Stimulated activated CD4-positive, alpha-beta T cell treated with anti-CD3 and anti-CD28 coated beads, Interleukin-15, amount 100 ng/mL, for 1 hour (primary cell): ENCODE measurements around the gene TENM4.

Experiments used
- DNase-seq, 2 donors: peaks; one replicate each; pipeline ENCODE4 v3.0.0-alpha.2; 2020; ENCODE audit warnings: low read depth in 1 of 2, low spot score in 1 of 2

Gene TENM4

DNA sequence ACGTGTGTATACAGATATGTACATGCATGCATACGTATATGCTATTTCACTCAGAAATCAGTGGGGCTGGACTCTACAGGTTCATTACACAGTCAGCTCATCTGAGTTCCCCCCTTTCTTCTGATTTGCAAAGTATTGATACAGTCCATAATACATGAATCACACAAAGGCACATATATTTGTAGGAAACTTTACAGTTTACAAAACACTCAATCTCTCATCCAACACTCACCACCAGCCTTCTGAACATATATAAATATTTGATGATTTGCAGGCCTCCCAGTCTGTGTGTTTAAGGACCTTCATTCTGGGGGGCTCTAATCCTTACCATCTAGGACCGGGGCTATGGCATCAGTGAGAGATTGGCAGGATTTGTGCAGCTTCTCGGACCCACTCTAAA lies 293.8 kb downstream of the TENM4 start:
- no peak for DNase-seq

DNA sequence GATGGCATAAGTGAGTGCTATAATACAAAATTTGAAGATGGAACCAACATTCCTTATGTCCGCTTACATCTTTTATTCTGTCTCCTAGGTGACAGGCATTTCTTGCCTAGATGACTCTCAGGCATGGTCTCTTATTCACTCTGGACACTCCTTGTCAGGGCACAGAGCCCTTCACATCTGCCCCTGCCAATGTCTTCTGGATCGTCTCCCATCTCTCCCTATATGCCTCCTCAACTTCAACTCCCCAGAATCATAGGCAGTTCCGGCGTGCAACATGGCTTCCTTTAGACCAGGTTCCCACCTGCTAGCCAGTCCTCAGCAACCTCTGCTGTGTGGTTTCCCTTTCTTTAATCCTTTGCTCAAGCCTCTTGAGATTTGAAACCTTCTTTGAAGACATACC lies 300.9 kb downstream of the TENM4 start:
- no peak for DNase-seq

DNA sequence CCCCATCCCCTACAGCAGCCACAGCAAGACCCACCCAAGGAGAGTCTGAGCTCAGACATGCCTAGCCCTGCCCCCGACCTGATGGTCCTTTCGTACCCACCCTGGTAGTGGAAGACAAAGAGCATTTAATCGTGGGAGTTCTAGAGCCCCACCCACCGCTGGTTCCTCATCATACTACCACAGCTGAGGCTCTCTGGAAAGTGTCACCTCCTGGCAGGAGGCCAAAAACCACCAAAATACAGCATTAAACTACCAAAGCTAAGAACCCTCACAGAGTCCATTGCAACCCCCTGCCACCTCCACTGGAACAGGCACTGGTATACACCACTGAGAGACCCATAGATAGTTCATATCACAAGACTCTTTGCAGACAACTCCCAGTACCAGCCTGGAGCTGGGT lies 311.1 kb downstream of the TENM4 start:
- DNase-seq = no peak

DNA sequence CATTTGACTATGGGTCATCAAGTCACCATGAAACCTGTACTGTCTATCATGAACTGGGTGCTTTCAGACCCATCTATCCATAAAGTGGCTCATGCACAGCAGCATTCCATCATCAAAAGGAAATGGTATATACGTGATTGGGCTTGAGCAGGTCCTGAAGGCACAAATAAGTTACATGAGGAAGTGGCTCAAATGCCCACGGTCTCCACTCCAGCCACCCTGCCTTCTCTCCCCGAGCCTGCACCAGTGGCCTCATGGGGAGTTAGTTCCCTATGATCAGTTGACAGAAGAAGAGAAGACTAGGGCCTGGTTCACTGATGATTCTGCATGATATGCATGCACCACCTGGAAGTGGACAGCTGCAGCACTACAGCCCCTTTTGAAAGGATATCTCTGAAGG lies 312.5 kb downstream of the TENM4 start:
- DNase-seq = no peak

DNA sequence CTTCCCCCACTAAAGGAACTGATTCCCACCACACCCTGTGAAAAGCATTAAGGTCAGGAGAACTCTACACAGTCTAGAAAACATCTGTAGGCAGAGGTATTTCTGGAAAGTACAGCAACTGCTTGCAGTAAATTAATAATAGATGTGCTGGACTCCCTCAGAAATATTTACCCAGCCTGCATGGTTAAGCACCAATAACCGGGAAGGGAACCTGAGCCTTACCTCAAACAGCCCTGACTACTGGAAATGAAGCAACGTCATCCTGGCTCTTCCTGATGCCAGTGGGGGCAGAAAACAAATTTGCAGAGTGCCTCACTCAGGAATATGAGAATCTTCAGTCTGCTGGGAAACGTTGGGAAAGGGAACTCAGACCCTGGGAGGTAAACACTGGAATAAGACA lies 318.1 kb downstream of the TENM4 start:
- DNase-seq = no peak

DNA sequence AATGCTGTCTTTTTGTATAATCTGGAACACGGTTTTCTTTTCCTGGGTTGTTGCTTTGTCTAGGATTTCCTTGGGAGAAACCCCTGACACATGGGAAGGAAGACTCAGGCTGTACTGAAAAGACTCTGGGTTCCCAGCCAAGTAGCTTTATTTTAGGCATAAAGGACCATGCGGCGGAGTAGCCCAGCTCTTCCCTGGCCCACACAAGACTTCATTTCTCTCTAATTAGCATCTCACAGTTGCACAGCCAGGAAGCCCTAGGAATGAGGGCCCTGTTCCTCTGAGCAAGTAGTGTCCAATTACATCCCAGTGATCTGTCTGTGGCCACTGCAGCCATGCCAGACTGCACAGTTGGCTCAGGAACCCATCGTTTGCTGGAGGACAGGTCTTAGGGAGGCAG lies 319.5 kb downstream of the TENM4 start:
- DNase-seq = no peak

DNA sequence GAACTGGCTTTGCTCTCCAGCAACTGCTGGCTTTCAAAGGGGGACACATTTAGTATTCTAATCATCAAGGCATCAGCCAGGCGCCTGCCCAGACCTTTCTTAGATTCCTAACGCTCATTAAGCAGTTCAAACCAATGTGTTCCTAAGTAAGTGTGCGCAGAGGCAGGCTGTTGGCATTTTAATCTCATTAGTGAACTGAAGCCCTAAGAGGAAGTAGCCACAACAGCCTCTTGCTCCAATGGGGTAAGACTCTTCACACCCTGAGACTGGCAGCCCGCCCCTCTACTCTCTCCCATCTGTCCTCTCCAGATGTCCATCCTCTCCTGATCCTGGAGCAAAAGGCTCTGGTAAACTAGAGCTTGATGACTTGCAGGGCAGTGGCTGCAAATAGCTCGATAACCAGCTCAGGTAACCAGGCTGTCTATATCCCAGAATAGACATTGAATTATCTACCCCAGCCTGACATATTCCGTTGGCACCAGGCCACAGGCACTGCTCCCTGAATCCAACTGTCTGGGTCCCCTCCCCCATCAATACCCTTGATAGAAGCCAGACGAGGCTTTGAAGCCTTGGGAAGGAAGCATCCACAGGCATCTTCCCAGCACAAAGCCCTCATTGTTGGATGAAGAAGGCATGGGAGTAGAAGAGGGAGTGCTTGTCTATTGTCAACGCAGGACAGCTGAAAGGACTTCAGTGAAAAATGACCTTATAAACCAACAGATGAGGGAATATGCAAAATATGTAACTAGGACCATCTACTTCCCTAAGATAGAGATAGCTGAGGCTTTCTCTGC lies 321.1 kb downstream of the TENM4 start:
- DNase-seq = no peak

DNA sequence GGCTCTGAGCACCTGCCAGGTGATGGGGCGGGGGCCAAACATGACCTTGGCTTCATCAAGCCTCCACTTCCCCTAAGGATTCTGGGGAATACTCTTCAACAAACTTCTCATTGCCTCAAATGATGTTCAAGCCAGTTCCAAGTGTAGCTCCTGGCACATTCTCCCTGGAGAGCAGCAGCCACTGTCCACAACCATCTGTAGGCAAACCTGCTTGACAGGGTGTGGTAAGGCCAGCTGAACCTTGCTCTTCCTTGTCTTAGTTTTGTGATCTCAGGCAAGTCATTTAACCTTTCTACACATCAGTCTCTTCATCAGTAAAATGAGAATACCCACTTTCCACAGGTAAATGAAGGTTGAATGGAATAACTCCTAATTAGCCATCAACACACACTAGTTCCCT lies 323.3 kb downstream of the TENM4 start:
- DNase-seq = no peak

DNA sequence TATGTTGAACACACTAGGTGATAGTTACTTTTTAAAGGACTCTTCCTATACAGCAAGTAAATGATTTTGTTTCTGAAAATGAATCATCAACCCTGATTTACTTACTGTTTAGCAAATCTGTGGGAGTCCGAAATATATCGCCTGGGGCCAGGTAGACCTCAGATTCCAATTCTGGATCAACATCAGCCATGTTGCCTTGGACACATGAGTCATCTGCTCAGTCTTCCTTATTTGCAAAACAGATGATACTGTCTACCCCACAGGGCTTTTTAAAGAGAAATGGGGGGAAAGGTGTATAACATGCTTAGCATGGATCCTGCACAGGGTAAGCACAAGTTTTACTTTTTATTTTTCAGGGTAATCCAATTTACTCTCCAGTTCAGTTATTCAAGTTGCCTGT lies 324.2 kb downstream of the TENM4 start:
- no peak for DNase-seq

DNA sequence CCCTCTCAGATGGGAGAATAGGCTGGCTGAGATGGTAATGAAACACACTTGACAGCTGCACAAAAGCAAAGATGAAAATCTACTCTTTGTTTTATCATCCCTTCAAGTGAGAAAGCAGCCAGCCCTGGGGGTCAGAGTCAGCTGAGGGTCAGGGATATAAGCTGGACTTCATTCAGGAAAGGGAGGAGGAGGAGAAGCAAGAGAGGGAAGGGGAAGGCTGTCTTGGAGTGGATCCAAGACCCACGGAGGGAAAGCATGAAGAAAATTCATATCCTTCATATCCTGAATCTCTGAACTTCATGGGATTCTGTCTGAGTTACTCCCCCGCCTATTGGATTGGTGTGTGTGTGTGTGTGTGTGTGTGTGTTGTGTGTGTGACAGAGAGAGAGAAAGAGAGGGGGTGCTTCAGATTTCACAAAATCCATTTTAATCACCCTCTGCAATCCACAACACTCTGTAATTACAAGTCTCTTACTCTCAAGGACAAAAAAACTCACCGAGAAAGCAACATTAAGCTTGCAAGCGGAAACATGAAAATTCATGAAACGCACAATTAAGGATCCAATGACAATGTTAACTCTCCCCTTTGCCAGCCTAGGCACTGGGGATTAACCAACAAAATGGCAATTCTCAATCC lies 327.7 kb downstream of the TENM4 start:
- no peak for DNase-seq

DNA sequence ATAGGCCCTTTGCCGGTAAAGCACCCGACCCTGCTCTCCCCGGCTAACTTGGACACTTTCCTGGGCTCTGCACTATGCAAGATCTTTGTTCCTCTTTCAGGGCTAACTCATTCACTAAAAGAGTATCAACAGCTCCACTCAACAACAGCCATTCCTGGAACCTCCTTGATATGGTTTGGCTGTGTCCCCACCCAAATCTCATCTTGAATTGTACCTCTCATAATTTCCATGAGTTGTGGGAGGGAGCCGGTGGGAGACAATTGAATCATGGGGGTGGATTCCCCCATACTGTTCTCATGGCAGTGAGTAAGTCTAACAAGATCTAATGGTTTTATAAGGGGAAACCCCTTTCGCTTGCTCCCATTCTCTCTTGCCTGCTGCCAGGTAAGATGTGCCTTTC lies 330.0 kb downstream of the TENM4 start:
- no peak for DNase-seq

DNA sequence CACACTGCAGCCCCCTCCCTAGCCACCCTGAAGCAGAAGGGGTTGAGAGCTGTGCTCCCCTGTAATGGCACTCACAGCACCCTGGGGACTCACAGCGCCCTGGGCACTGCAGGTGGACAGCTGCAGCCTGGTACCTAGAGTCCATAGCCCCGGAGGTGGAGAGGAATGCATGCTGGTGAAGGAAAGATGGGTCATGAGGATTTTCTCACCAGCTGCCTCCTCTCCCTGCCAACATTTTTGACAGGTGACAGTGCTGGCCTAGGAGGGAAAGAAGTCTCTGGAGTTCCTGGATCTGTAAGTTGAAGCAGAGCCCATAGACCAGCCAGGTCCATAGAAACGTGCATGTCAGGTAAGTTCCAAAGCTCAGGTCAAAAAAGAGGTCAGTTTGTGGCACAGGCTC lies 330.5 kb downstream of the TENM4 start:
- no peak for DNase-seq

DNA sequence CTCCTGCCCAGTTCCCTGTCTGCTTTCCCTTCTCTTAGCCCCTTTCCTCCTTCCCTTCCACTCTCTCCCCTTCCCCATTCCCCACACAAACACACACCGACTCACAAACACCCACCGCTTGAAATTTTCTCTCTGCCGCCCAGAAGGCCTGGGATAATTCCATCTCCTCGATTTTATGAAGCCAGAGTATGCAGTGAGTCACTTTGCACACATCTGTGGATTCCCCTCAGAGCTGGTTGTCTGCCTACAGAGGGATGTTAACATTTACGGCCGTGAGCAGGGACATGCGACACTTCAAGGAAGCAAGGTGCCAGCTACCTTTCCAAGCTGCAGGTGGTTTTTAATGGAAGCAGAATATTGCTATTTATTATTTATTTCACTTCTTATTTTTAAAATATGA lies 332.0 kb downstream of the TENM4 start:
- DNase-seq = no peak

DNA sequence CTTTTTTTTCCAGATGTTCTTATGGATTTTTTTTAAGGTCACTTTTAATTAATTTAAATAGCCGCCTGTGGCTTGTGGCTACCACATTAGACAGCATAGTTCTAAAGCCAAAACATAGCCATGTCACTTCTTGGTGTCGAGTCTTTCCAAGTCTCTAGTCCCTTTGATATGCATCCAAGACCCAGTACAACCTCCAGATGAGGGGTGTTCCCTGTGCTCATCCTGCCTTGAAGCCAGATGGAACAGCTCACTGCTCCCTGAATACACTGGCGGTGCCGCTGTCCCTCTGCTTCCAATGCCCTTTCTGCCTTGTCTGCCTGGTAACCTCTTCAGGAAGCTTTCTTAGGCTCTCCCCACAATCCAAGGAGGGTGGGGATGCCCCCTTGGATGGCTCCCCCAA lies 338.0 kb downstream of the TENM4 start:
- no peak for DNase-seq

DNA sequence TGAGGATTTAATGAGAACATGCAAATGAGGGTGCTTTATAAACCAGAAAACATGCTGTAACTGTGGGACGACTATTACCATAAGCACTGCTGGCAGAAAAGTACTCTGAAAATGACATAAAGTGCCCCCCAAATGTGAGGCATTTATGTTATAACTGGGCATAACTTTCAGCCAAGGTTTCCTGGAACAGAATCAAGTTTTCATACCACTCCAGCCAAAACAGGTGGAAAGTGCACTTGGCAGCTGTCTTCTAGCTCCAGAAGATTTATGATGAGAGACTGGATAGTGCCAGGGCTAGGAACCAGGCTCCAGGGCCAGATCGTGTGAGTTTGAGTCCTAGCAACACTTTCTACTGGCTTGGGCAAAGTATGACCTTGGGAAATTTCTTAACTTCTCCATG lies 339.2 kb downstream of the TENM4 start:
- DNase-seq = no peak

DNA sequence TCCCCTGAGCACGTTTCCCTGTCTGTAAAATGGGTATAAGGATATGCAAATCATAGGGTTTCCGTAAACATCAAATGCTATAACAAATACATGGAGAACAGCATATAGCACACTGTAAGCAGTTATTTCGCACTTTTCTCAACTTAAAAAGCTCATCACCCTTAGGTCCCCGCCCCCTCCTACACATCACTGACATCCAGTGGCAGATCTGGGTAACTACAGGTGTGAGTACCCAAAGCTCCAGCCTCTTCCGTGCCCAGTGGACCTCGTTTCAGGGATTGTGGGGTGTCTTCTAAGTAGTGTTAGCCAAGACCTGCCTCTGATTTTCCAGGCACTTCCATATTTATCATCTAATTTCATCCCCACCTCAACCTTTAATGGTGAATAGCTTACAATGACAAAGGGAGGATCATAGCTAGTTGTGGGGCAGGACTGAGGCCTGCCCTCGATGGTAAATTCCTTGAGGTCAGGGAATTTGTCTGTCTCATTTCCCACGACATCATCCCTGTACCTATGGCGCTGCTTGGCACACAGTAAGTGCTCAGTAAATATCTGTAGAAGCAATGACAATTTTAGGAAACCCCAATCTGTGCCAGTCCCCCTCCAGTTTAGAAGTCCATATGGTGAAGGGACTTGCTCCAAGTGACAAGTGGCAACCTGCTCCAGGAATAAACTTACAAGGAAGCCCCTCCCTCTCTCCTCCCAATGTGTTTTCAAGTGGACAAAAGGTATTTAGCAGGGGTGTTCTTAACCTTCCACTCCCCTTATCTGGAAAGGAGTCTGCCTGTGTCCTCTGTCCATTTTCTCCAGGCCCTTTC lies 340.5 kb downstream of the TENM4 start:
- DNase-seq = no peak

DNA sequence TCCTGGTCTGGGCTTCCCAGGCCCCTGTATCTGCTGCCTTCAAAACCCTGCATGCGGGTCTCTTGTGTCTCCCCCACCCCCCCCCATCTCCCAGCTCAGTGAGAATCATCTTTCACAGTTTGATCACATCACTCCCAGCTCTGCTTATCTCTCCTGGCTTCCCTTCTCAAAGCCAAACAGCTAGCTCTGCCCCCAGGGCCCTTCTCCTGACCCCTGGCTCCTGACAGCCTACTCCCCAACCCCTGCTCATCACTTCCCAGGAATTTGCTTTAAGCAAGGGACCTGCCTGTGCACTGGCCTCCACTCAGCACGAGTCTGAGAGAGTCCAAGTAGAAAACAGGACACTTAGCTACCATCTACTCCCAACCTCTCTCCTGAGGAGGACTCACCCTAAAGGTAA lies 342.7 kb downstream of the TENM4 start:
- no peak for DNase-seq

DNA sequence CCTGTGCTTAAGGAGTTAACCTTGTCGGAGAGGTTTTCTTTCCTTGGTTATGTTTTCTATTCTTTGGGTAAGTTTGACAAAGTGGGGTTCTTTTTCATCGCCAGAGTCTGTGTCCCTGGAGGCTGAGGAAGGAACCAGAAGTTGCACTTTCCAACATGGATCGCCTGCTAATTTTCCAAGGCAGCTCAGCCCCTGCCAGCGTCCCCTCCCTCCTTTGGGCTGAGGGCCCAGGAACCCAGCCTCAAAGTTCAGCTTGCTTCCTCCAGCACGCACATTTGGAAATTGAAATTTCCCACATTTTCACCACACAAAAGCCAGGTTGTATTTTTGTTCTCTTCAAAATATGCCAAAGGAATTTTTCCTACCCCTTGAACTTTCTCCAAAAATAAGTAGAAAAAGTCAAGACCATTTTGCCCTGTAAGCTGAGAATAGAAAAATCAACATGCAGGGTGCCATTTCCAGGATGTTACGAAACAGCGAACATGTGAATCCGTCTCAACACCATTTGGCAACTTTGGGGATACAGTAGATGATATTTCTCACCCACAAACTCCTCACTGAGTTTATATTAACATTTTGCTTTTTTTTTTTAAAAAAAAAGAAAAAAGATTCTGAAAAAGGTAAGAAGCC lies 343.5 kb downstream of the TENM4 start:
- DNase-seq = no peak

DNA sequence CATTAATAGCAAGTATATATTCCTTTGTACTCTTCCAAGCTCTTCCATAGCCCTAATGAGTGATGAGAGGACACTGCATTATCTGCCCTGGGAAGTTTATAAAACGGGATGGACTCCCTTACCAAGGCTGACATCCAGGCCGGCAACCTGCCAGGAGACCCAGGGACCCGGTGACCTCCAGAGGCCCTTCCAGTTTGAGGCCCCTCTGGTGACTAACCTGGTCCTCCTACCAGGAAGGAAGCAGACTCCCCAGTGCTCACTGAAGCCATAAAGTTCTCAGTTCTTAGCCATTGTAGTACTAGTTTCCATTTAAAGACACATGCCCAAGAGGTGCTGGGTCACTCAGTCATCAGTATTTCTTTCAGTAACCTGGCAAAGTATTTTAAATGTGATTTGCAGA lies 345.4 kb downstream of the TENM4 start:
- DNase-seq = no peak

DNA sequence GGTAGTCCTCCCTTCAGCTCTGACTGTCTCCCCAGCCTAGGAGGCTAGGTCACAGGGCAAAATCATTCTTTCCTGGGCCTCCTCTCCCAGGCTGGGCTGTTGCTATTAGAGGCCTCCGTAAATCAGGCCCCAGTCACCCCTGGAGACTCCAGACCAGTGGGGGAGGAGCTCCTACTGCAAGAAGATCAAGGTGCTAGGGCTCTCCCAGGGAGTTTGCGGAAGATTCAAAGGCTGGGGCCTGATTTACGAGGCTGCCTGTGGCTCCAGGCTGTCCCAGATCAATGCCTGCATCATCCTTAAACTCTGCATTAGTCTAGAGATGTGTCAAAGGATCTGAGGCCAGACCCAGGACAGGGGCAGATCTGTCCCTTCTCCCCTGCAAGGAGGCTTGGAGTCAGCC lies 346.2 kb downstream of the TENM4 start:
- DNase-seq = no peak

DNA sequence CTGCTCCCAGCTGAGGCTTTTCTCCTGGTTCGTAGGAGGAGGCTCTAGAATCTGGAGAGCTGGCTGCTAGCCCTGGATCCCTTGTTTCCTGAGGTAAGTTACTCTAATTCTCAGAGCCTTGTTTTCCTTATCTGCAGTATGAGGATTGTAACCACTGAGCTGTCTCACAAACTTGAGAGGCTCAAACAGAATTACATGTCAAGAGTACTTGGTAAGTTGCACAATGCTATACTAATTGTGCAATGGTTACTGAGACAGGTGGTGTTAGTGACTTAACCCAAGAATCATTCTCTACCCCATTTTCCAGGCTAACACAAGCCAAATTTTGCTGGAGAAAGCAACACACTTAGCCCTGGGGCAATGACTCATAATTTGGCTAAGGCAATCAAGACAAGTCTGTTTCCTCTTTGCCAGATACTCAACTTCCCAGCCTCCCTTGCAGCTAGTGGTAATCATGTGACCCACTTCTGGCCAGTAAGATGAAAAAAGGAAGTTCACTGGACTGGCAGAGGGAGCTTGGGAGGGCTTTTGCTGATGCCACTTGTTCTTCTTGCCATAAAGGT lies 348.0 kb downstream of the TENM4 start:
- no peak for DNase-seq
